Osteoblast (primary cell): ENCODE data around the gene SPATA1. TPM values are rescaled to one million over a fixed set of nuclear protein-coding genes. Genes with fewer than 3 reads are reported as not detected.
"Not testable (repeated sequence)": the region's sequence is repeated elsewhere in the genome, so short reads cannot be mapped to it uniquely, and the experiment has no call there.

ENCODE experiments used
- DNase-seq: peaks from one replicate; pipeline ENCODE4 v3.0.0; 2011; ENCODE audit warnings: low spot score, mixed read lengths; ENCODE audit not compliant: insufficient read length; ENCODE audit errors: missing footprints
- H2AFZ ChIP-seq: 2 replicates; pipeline ENCODE4 v1.6.0; 2011; ENCODE audit warnings: mild to moderate bottlenecking, low read length
- H3K27ac ChIP-seq: 2 replicates; pipeline ENCODE4 v1.5.1; 2011; ENCODE audit warnings: mild to moderate bottlenecking, low read depth, low read length, moderate library complexity
- H3K27me3 ChIP-seq: 2 replicates; pipeline ENCODE4 v1.6.0; 2012; ENCODE audit warnings: mild to moderate bottlenecking, control low read depth, inconsistent platforms, low read length, moderate library complexity; ENCODE audit not compliant: insufficient read depth
- H3K36me3 ChIP-seq: 2 replicates; pipeline ENCODE4 v1.5.1; 2011; ENCODE audit warnings: mild to moderate bottlenecking, low read length, control low read depth, moderate library complexity; ENCODE audit not compliant: insufficient read depth
- H3K4me1 ChIP-seq: 2 replicates; pipeline ENCODE4 v1.5.1; 2011; ENCODE audit warnings: mild to moderate bottlenecking, low read length, control low read depth, moderate library complexity; ENCODE audit not compliant: insufficient read depth
- H3K4me2 ChIP-seq: 2 replicates; pipeline ENCODE4 v1.6.0; 2011; ENCODE audit warnings: mild to moderate bottlenecking, low read length; ENCODE audit not compliant: insufficient read depth
- H3K4me3 ChIP-seq: fragments of 200-600 bp; sonication (generic); 3 replicates; pipeline ENCODE4 v1.5.1; 2012; ENCODE audit warnings: mild to moderate bottlenecking, low read length, inconsistent platforms; ENCODE audit not compliant: insufficient read depth
- H3K79me2 ChIP-seq: 2 replicates; pipeline ENCODE4 v1.6.0; 2012; ENCODE audit warnings: mild to moderate bottlenecking, low read length, control low read depth, inconsistent platforms; ENCODE audit not compliant: insufficient read depth
- H3K9me3 ChIP-seq: 2 replicates; pipeline ENCODE4 v1.5.1; 2011; ENCODE audit warnings: low read depth, low read length, control low read depth
- H4K20me1 ChIP-seq: 2 replicates; pipeline ENCODE4 v1.6.0; 2012; ENCODE audit warnings: mild to moderate bottlenecking, low read length, control low read depth; ENCODE audit not compliant: insufficient read depth
- CTCF ChIP-seq: IDR thresholded peaks from 2 replicates; pipeline ENCODE4 v1.5.1; 2011; ENCODE audit warnings: mild to moderate bottlenecking, low read depth, low read length, moderate library complexity; ENCODE audit errors: extremely low read depth
- total RNA-seq: library from RNA; depleted of rRNA; stranded (reverse); fragments of >200 nt; gene quantifications from 2 replicates; pipeline ENCODE4 v1.2.3, GENCODE V29; 2012

SPATA1 gene
- total RNA-seq, 1 donor: 1.8 TPM

- TF ChIP-seq CTCF: no peak
- H2AFZ ChIP-seq: no peak overlapping the region
These were observed 77.5 kb downstream of the SPATA1 start for GRCh38 chr1:84583648-84584047.

GRCh38 chr1:84584126-84584525, 77.9 kb downstream of the SPATA1 start:
- TF ChIP-seq CTCF: no peak
- no peak overlapping the region for H3K4me2 ChIP-seq
- no peaks in the 10 kb centered on the region for H4K20me1 ChIP-seq
- no peak overlapping the region for H3K4me3 ChIP-seq
- no peak overlapping the region for H3K27ac ChIP-seq
- no peaks in the 10 kb centered on the region for H3K4me1 ChIP-seq
- no peaks in the 10 kb centered on the region for H3K9me3 ChIP-seq
- H3K36me3 ChIP-seq: no peaks in the 10 kb centered on the region
- no peaks in the 10 kb centered on the region for H3K79me2 ChIP-seq
- no peak for DNase-seq
- no peaks in the 10 kb centered on the region for H3K27me3 ChIP-seq
- H2AFZ ChIP-seq: no peak overlapping the region

More at GRCh38 chr1:84583648-84584047, 77.5 kb downstream of the SPATA1 start:
- DNase-seq: no peak
- H3K9me3 ChIP-seq: no peaks in the 10 kb centered on the region
- H3K27me3 ChIP-seq: no peaks in the 10 kb centered on the region
- H3K79me2 ChIP-seq: no peaks in the 10 kb centered on the region
- no peaks in the 10 kb centered on the region for H4K20me1 ChIP-seq
- H3K27ac ChIP-seq: no peak overlapping the region
- no peaks in the 10 kb centered on the region for H3K4me1 ChIP-seq
- H3K4me3 ChIP-seq: no peak overlapping the region
- H3K4me2 ChIP-seq: no peak overlapping the region
- H3K36me3 ChIP-seq: no peaks in the 10 kb centered on the region

- no peak for DNase-seq
- Histone ChIP-seq H3K36me3 (no peaks in the 10 kb centered on the region), H3K4me3 (no peak overlapping the region), H3K4me1 (no peaks in the 10 kb centered on the region), H4K20me1 (no peaks in the 10 kb centered on the region), H3K9me3 (no peaks in the 10 kb centered on the region), H3K27ac (no peak overlapping the region), H2AFZ (no peak overlapping the region), H3K79me2 (no peaks in the 10 kb centered on the region), H3K27me3 (no peaks in the 10 kb centered on the region), H3K4me2 (no peak overlapping the region)
- TF ChIP-seq CTCF: no peak
These were observed 79.6 kb downstream of the SPATA1 start for GRCh38 chr1:84585803-84586202.

GRCh38 chr1:84587099-84587498, 80.9 kb downstream of the SPATA1 start:
- no peak overlapping the region for H3K27ac ChIP-seq
- H3K27me3 ChIP-seq: no peaks in the 10 kb centered on the region
- no peaks in the 10 kb centered on the region for H4K20me1 ChIP-seq
- H3K36me3 ChIP-seq: no peaks in the 10 kb centered on the region
- no peaks in the 10 kb centered on the region for H3K4me1 ChIP-seq
- H3K79me2 ChIP-seq: no peaks in the 10 kb centered on the region
- no peak overlapping the region for H3K4me3 ChIP-seq
- no peaks in the 10 kb centered on the region for H3K9me3 ChIP-seq
- no peak overlapping the region for H3K4me2 ChIP-seq
- DNase-seq: no peak
- H2AFZ ChIP-seq: peak overlapping the region; percentile 10
- no peak for TF ChIP-seq CTCF

GRCh38 chr1:84594959-84595358, 88.8 kb downstream of the SPATA1 start:
- not testable (repeated sequence) for H3K27ac ChIP-seq, H3K79me2 ChIP-seq, H4K20me1 ChIP-seq, H3K4me3 ChIP-seq, DNase-seq, H3K27me3 ChIP-seq, H3K36me3 ChIP-seq, H3K4me2 ChIP-seq, H3K9me3 ChIP-seq, H2AFZ ChIP-seq
- H3K4me1 ChIP-seq: peaks cover 19% of the 10 kb centered on the region
